GM19438 (cell line): ENCODE results near the gene PAX7.
"Not testable (repeated sequence)": the region's sequence is repeated elsewhere in the genome, so short reads cannot be mapped to it uniquely, and the experiment has no call there.

Experiments
- ATAC-seq: cut with Tn5 transposase; IDR thresholded peaks from one replicate; pipeline ENCODE4 v1.9.1; 2021; ENCODE audit warnings: low read depth; ENCODE audit not compliant: unreplicated experiment

The PAX7 gene

DNA sequence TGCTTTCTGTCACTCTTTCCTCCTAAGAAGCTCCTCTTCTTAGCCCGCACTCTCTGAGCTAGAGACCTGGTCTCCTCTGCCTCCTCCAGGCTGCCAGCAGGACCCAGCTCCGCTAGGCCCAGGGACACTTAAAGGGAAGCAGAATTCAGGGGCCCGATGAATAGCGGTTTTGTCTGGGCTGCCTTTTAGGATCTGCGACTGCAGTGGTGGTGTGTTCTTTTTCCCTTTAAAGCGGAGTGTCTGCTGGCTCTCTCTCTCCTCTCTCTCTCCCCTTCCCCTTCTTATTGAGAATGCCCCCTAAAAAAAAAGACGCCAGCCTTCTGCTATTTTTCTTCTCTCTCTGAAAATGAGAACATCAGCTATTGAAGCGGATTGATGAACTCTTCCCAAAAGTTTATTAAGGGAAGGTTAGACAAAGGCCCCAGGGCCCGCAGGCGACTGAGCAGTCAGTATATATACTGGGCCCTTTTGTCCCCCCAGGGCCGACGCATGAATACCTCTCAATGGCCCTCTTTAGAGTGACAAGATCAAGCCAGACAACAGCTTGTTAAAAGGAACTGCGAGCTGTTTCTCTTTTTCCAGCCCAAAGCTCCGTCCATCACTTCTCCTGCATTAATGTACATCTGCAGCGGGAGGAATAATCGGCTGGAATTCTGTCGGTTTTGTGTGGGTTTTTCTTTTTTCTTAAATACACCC lies 27.0 kb downstream of the PAX7 start:
- ATAC-seq, result no peak

DNA sequence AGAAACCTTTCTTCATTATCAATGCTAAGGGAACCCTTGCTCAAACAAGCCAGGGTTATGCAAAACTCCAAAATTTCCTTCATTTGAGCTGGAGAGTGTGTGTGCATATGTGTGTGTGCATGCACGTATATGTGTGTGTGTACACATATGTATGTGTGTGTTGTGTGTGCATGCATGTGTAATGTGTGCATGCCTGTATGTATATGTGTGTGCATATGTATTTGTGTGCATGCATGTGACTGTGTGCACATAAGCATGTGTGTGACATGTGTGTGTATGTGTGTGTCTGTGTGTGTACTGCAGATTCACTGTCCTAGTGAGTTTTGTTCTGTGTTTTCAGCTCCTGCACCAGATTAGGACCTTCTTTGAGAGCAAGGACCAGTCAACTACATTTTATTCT lies 28.2 kb downstream of the PAX7 start:
- no peak for ATAC-seq

DNA sequence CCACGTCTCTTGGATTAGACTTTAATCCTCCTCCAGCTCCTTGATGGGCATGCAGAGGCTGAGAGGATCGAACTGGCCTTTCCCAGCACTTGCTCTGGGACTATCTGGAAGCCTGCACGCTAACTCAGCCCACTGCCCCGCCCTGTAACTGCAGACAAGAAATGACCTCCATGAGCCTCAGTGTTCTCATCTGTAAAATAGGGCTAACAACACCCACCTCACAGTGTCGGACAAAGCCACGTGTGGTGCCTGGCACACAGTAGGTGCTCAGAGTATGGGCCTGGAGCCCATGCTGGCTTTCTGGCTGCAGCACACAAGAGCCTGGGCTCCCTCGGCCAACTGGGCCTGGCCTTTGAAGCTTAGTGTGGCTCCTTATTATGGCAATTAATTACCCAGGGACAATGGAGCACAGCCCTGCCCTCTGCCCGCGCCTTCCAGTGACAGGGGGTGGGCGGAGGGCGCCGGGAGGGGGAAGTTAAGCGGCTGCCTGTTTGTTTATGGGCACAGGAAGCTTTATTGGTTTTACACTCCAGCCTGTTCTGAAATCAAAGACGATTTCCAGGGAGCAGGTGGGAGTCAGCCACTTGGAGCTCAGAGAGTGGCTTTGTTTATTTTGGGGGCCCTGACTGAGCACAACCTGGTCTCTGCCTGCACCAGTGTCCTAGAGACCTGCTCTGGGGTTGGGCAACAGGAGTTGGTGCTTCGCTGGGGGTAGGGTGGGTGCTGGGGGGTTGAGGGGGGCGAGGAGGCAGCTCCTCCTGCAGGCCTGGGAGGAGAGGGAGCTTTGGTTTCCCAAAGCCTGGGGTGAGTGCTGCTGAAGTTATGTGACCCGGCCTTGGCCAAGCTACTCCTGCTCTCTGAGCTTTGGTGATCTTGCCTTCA lies 31.0 kb downstream of the PAX7 start:
- no peak for ATAC-seq

DNA sequence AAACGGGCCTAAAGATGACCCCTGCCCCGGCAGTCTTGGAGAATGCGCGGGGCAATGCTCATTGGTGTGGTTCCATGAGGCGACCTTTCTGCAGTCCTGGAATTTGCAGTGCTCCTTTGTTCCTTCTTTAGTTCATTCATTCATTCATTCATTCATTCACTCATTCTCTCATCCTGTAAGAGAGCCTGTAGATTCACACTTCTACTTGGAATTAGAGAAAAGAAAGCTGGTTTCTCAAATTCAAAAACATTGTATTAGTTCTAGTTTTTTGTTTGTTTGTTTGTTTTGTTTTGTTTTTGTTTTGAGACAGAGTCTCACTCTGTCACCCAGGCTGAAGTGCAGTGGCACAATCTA lies 31.6 kb downstream of the PAX7 start:
- no peak for ATAC-seq

DNA sequence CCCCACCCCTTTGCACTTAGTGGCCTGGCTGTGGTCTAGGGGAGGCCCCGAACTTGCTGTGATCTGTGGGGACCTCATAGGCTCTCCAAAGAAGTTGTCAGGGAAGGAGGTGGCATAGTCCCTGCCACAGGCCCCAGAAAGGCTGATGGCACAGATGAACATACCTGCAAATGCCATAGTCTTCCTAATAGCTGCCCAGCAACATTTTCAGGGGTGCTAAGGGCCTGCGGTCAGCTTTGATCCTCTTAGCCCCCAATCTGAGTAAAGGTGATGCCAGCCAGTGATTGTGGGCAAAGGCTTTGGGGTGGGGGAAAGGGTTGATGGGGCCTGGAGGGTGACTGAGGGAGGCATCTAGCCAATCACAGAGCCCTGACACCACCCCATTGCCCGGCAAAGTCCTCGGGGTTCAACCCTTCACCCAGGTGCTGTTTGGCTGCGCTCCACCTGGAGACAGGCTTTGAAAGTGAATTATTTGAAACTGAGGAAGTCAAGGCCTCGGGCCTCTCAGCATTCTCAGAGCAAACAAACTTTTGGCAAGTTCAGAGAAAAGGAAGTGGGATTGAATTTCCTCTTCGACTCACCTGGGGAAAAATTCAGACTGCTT lies 35.8 kb downstream of the PAX7 start:
- no peak for ATAC-seq

DNA sequence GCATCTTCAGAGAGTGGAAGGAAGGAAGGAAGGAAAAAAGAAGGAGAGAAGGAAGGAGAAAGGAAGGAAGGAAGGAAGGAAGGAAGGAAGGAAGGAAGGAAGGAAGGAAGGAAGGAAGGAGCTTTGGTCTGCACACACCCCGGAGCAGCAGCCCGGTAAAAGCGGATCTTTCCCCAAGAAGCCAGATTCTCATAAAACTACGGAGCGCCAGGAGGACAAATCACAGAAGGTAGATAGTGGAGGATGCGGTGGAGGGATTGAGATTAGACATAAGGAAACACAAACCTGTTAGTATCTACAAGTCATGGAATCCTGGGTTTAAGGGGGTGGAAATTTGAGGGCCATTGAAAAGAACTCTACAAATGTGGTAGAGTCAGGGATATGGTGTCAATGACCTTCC lies 36.7 kb downstream of the PAX7 start:
- no peak for ATAC-seq

DNA sequence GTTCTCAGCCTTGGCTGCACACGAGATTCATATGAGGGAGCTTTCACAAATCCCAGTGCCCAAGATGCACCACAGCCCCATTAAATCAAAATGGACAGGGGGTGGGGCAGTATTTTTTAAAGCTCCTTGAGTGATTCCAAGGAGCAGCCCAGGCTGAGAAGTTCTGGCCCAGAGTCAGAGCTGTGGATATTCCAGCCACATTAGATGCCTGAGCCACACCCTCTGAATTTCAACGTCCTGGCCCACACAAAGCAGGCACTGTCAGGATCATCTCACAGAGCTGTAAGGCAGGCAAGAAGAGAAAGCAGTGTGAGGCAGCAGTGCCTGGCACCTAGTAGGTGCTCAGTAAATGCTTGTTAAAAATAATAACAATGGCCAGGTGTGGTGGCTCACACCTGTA lies 37.4 kb downstream of the PAX7 start:
- ATAC-seq, result no peak

DNA sequence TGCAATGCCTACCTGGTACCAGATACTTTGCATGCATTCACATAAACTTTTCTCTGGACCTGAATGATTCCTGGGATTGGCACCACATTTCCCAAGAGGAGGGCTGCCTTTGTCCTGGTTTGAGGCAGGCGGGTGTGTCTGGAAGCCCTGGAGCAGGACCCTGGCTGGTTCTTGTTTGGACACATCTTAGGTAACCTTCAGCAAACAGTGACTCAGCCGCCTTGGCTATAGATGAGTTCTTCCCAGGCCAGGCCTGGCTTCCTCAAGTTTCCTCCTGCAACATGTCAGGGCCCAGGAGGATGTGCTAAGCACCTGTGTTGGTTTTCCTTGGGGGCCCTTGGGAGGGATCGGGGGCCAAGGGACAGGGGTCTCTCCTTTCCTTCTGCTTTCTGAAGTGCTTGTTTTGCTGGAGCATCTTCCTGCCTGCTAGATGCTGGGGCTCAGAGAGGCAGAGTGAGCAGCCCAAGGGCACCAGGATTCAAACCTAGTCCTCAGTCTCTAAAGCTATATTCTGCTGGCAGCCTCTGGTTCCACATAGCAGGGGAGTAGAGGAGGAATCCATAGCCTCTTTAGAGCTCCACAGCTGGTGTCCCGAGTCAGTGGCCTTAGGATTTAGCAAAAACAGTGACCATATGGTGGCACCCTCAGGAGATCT lies 38.2 kb downstream of the PAX7 start:
- ATAC-seq, result no peak

DNA sequence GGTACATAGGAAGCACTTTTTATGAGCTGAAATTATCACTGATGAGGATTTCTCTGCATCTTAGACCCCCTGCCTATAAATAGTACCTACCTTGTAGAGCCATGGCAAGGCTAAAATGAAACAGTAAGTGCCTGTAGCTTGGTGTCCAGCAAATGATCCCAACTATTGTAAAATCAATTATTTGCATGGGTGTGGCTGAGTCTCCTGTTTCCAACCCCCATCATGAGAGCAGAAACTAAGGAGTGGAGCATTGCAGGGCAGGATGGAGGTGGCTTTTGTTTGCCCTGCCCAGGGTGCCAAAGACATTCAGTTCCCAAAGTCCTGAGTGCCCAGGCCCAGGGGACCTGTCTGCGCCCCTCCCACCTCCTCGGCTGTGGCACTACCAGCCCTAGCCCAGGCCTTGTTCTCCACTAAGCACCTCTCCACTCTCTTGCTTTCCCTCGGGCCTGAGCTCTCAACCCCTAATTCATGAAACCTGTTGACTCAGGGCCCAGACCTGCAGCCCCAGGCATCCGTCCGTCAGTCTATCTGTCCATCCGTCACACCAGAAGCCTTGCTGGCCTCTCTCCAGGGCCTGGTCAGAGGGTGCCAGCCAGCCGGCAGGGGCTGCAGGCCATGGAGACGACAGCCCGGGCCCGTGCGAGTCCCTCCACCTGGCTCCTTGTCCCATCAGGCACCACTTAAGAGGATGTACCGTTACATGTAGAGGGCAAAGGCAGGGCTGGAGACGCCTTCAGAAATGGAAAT lies 39.6 kb downstream of the PAX7 start:
- ATAC-seq, result no peak

DNA sequence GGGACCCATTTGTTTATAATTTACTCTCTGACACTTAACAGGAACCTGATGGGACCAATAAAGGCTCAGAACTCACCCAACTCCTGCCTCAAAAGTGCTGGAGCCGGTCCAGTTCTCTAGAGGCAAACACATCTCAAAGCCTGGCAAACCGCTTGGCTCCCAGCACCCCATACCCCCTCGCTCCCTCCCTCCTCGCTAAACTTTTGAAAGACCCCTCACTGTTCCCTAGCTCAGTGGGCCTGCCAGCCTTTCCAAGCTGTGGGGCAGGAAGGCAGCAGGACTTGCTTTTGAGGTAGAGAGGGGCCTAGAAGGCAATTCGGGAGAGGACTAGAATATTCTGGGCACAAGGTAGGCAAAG lies 40.2 kb downstream of the PAX7 start:
- ATAC-seq, result no peak

DNA sequence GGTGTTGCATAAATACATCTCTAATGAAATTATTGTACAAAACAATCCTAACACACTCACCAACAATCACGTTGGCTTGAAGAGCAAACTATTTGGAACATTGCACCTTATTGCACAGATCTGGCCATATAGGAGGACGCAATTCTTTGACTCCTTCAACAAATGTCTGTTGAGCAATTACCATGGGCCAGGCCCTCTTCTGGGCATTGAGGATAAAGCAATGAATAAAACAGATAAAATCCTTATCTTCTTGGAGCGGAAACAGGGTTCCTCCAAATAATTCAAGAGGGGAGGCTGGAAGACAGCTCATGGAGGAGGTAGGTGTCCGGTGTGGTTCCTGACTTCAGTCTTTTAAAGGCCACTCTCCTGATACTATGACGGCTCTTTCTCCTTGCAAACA lies 43.3 kb downstream of the PAX7 start:
- ATAC-seq, result no peak

DNA sequence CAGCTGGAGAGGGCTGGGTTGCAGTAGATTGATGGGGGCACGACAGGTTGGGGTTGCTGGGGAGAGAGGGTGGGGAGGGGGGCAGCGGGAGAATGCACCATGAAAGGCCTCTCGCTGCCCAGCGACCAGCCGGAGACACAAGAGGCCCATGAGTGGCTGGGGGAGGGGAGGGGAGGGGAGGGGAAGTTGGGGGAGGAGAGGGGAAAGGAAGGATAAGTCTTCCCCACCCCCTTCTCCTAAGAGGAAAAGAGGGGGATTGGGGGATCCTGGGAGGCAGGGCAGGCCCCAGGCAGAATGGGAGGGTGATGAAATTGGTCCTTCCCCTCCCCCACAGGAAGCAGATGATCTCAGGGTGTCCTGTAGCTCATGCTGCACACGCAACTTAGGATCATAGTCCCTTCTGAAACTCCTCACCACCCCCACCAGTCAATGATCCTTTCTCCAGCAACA lies 45.7 kb downstream of the PAX7 start:
- ATAC-seq, result no peak

DNA sequence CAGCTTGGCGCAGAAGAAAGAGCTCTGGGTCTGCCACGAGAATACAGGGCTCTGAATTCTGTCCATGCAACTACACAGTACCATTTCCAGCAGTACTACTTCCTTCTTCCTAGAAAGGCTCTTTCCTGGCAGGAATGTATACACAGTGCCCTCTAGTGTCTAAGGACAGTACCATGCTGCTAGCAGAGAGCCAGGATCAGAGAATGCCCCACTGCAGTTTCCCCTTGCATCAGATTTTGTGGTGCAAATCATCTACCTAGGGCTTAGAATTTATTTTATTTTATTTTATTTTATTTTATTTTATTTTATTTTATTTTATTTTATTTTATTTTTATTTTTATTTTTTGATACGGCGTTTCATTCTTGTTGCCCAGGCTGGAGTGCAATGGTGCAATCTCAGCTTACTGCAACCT lies 50.8 kb downstream of the PAX7 start:
- ATAC-seq, result no peak

DNA sequence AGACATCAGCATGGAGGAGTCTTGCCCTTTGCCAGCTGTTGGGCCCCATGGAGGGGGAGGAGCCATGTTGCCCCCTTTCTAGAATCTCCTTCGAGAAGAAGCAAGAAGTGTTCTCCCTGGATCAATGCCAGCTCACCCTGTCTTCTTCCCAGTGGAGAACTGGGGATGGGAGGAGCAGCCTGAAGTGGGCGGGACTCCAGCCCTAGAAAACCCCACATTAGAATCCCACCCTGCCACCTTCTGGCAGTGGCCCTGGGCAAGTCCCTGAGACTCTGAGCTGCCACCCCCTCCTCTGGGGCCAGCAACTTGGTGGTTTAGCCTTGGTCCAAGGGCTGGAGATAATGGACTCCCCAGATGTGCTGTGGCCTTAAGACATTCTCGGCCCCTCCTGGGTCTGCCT lies 51.7 kb downstream of the PAX7 start:
- ATAC-seq, result no peak

DNA sequence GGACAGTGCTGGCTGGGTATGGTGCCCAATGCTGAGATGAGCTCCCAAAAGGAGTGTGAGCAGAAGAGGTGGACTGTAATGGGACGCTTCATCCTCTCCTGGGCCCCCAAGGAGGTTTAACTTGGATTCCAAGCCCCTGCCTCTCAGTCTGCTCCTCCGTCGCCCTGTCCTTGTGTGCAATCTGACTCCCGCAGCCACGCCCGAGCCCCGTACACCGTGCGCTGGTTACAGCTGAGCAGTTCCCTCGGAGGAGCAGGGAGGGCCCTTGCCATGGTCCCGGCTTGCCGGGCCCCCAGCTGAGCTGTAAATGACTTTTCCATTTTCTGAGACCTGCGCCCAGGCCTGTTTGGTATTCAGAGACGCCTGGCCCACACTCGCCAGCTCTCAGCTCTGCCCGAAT lies 53.7 kb downstream of the PAX7 start:
- ATAC-seq, result no peak

DNA sequence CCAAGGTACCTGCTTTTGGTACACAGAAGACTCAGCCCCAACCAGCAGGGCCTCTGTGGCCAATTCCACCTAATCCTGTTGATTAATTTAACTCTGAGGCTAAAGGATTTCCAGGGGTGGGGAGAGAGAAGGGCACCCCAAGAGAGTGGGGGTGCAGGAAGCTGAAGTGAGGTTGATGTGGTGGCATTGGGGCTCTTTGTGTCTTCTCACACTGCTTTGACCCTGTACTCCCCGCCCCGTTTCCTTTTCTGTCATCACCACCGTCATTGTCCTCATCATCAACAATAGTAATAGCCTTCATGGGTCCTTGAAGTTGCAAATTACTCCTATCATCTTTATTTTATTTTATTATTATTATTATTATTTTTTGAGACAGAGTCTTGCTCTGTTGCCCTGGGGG lies 55.9 kb downstream of the PAX7 start:
- ATAC-seq, result no peak

DNA sequence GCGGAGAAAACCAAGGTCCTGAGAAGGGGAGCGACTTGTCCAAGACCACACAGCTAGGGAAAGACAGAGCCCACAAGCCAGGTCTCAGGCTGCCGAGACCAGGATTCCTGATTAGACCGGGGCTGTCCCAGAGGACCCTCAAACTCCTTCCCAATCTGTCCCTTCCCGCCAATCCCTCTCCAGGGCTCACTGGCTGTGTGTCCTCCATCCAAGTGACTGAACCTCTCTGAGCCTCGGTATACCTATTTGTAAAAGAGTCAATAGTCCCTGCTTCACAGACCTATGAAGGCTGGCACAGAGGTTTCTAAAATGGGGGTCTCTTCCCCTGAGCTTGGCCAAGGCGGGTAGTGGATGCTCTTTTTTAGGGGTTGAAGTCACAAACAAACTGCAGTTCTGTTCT lies 56.6 kb downstream of the PAX7 start:
- ATAC-seq, result no peak

DNA sequence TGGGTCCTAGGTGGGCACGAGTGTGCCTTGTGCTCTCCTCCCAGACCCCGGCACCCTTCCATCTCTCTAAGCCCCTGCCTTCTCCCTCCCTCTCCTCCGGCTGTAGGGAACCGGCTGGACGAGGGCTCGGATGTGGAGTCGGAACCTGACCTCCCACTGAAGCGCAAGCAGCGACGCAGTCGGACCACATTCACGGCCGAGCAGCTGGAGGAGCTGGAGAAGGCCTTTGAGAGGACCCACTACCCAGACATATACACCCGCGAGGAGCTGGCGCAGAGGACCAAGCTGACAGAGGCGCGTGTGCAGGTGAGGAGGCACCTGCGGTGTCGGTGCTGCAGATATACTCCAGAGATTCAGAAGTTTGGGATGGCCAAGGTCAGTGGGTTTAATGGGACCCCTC lies 61.0 kb downstream of the PAX7 start:
- no peak for ATAC-seq

DNA sequence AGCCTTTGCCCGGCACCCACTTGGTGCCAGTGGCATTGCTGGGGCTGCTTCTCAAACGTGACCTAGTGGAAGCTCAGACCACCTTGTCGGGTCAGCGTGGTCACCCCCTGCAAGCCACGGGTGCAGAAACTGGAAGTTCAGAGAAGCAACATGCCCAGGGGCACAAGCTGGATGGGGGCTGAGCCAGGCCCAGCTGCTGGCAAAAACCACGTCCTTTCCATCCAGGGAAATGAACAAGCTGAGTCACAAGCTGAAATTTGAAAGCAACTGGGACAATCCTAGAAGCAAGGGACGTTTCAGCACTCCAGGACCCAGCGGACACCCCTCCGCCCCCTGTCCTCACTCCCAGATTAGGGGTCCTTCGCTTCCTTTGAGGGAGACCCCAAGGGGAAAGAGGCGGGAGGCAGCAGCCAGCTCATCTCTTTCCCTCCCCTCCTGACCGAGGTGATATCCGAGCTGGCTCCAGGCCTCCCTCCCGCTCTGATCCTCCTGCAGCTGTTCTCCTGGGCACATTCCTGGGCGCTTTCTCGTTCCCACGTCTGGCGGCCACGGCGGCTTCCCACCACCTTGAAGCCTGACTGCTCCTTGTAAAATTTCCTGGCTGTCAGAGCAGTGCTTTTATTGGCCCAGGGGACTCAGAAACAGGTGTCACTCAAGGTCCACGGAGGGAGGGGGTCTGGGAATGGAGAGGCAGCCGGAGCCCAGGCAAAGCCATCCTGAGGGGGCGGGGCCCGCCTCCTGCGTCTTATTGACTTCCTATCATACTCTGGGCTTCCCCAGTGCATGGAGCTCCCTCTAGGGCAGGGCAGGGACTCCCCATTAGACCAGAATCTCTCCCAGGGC lies 62.8 kb downstream of the PAX7 start:
- no peak for ATAC-seq

DNA sequence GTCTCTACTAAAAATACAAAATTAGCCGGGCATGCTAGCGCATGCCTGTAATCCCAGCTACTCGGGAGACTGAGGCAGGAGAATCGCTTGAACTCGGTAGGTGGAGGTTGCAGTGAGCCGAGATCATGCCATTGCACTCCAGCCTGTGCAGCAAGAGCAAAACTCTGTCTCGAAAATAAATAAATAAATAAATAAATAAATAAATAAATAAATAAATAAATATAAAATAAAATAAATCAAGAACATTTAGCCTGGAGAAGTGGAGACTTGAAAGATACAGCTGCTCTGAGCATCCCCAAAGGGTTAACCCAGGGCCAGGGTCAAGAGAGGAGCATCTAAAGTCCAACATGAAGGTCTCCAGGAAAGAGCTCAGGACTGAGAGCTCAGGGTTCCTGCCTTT lies 63.6 kb downstream of the PAX7 start:
- not testable (repeated sequence) for ATAC-seq
